ENCODE data around the gene OXSR1. TPM values are rescaled to one million over a fixed set of nuclear protein-coding genes. Genes with fewer than 3 reads are reported as not detected.

The OXSR1 gene
- total RNA-seq, 2 experiments from 2014 or later: 53.7 to 56.0 TPM

DNA sequence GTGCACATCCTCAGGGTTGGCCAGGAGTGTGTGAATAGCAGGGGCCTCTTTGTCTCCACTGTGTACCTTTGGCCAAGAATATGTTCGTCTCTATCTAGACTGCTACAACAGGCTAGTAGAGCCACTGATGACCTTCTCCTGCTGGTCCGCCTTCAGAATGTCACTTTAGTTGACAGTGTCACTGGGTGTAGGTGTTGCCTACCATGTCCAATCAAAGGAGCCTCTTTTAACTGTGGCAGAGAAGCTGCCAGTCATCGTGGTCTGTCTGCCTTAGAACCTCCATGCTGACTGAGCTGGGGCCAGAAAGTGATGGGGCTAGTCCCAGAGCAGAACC, 40.1 kb downstream of the OXSR1 start:
- H3K36me3 Mint-ChIP-seq (ENCODE audit: low read depth): peaks cover 43% of the 10 kb centered on the region
- peaks cover 64% of the 10 kb centered on the region for H3K4me1 Mint-ChIP-seq
- peak overlapping the region; percentile 64 for H3K27ac Mint-ChIP-seq
- intact Hi-C loops (cut with DNase I, micrococcal nuclease): loop anchor here in 1 of 2 experiments (2.0 kb wide), 1 partner anchor 37 kb away; no protein-coding TSS in a partner anchor
- POLR2A ChIA-PET: no interaction called here
- CTCF ChIA-PET: interaction anchor here (0.6 to 1.4 kb wide), 7 partner anchors 10 to 1348 kb away, joined by 3 to 5 read pairs (median 3); no protein-coding TSS in a partner anchor
- no peak overlapping the region for H3K4me3 Mint-ChIP-seq
- DNase-seq (peak; percentile 57), ATAC-seq (peak; percentile 87)
- H3K9me3 Mint-ChIP-seq (ENCODE audit: low read depth): no peaks in the 10 kb centered on the region
- H3K27me3 Mint-ChIP-seq: no peaks in the 10 kb centered on the region

DNA sequence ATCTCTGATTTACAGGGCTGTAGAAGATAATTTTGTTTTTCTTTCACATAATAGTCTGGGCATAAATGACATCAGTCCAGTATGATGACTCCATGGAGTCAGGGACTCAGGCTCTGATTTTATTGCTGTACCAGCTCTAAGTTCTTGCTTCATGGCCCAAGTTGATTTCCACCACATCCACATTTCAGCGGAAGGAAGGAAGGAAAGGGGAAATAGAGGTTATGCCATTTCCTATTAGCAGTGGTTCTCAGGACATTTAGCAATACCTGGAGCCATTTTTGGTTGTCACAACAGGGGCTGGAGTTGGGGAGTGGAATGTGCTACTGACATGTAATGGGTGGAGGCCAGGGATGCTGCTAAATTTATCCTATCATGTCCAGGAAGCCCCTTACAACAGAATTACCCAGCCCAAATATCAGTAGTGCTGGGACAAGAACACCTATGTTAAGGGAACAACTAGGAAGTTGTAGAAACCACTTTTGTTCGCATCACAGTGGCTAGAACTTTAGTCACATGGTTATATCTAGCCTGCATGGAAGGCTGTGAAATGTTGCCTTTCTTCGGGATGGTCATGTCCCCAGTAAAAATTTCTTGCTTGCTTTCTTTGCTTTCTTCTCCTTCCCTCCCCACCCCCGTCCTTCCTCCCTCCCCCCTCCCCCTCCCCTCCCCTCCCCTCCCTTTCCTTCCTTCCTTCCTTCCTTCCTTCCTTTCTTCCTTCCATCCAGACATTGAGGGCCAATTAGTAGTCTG, 42.1 kb downstream of the OXSR1 start:
- H3K4me1 Mint-ChIP-seq: peaks cover 72% of the 10 kb centered on the region
- DNase-seq: no peak

DNA sequence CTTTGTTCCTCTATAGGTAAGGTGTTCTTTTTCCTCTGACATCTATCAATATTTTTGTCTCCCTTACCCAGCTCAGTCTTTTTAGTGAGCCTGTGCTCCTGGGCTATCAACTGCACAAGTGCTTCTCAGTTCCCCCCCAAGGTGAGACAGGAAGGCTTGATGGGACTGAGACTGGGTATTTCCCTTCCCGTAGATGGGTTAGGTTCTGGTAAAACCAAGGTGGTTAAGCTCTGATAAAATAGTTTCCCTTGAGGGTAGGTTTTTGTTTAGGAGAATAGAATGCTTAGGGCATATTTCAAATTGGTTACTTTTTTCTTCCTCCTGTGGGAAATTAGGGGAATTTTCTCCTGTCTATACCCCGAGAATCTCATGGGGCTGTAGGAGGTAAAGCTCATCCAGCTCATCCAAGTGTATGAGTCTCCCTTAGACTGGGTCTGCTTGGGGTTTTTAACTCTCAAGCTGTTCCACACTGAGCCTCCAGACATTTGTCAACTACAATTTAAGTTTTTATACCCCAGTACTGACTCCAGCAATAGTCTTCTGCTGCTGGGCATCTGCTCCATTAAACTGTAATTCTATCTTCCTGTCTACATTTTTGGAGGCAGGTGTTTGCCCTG, 44.9 kb downstream of the OXSR1 start:
- H3K36me3 Mint-ChIP-seq (ENCODE audit: low read depth): peaks cover 30% of the 10 kb centered on the region
- CTCF ChIA-PET: interaction anchor here (1.4 to 1.5 kb wide), 2 partner anchors 16 to 47 kb away, joined by 3 read pairs; no protein-coding TSS in a partner anchor
- no peak overlapping the region for H3K4me3 Mint-ChIP-seq
- H3K4me1 Mint-ChIP-seq: peaks cover 65% of the 10 kb centered on the region
- DNase-seq (peak; percentile 14), ATAC-seq (peak; percentile 33)
- intact Hi-C loops (cut with DNase I, micrococcal nuclease): loop anchor here in 1 of 2 experiments (5.0 kb wide), 1 partner anchor 73 kb away; the partner anchor contains the start of genes ACAA1 and MYD88
- POLR2A ChIA-PET: interaction anchor here (0.7 kb wide), 2 partner anchors 30 to 88 kb away, joined by 3 to 4 read pairs; no protein-coding TSS in a partner anchor
- peak overlapping the region; percentile 29 for H3K27ac Mint-ChIP-seq
- H3K9me3 Mint-ChIP-seq (ENCODE audit: low read depth): no peaks in the 10 kb centered on the region
- no peaks in the 10 kb centered on the region for H3K27me3 Mint-ChIP-seq

More for the DNA sequence above, 42.1 kb downstream of the OXSR1 start:
- Mint-ChIP-seq H3K27me3 (no peaks in the 10 kb centered on the region), H3K9me3 (ENCODE audit: low read depth) (no peaks in the 10 kb centered on the region), H3K4me3 (no peak overlapping the region), H3K36me3 (ENCODE audit: low read depth) (peaks cover 36% of the 10 kb centered on the region), H3K27ac (no peak overlapping the region)
- intact Hi-C loops (cut with DNase I, micrococcal nuclease): no loop called here
- ChIA-PET CTCF (no interaction called here), POLR2A (no interaction called here)
- ATAC-seq: no peak

DNA sequence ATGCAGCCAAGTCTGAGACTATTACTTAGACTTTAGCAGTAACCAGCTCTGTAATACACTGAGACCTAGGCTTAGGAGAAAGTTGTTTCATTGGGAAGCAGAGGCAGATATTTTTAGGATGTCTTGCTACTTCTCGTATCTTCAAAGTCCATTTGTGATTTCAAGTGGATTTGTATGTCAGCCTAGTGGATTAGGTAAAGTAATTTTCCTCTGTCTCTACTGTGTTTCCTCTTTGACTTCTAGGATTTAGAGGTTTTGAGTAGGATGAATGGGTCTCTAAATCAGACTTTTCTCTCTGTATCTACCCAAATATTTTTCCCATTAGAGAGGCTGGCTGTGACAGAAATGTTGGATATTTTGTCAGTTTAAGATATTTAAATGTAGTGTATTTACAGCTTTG, 46.8 kb downstream of the OXSR1 start:
- intact Hi-C loops (cut with DNase I, micrococcal nuclease): loop anchor here in 1 of 2 experiments (5.0 kb wide), 1 partner anchor 75 kb away; the partner anchor contains the start of genes ACAA1 and MYD88
- Mint-ChIP-seq H3K4me3 (no peak overlapping the region), H3K4me1 (peaks cover 49% of the 10 kb centered on the region), H3K9me3 (ENCODE audit: low read depth) (no peaks in the 10 kb centered on the region), H3K36me3 (ENCODE audit: low read depth) (peaks cover 31% of the 10 kb centered on the region), H3K27me3 (no peaks in the 10 kb centered on the region), H3K27ac (no peak overlapping the region)
- CTCF ChIA-PET: interaction anchor here (1.0 kb wide), 1 partner anchor 12 kb away, joined by 3 read pairs; no protein-coding TSS in a partner anchor
- no peak for ATAC-seq
- no peak for DNase-seq
- POLR2A ChIA-PET: interaction anchor here (0.6 kb wide), 1 partner anchor 10 kb away, joined by 6 read pairs; no protein-coding TSS in a partner anchor

DNA sequence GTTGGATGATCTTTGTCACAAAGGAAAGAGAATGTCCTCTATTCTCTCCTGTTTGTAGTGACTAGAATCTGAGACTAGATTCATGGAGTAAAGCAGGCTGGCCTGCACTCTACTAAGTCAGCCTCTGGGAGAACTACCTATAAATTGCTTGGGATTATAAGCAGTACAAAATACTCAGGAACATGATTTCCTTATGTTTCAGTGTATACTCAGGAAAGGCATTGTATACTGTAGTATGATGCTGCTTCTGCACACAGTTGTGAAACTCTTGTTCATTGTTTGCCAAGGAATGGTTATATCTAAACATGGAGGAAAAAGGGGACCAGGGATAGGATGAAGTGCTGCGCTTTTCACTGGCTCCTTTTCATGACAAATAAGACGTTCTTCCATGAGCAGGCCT, 49.2 kb downstream of the OXSR1 start:
- CTCF ChIA-PET: interaction anchor here (1.1 kb wide), 1 partner anchor 359 kb away, joined by 3 read pairs; no protein-coding TSS in a partner anchor
- Mint-ChIP-seq H3K4me1 (peaks cover 37% of the 10 kb centered on the region), H3K9me3 (ENCODE audit: low read depth) (no peaks in the 10 kb centered on the region), H3K27ac (no peak overlapping the region), H3K36me3 (ENCODE audit: low read depth) (peaks cover 32% of the 10 kb centered on the region), H3K4me3 (no peak overlapping the region), H3K27me3 (no peaks in the 10 kb centered on the region)
- no peak for DNase-seq
- POLR2A ChIA-PET: no interaction called here
- intact Hi-C loops (cut with DNase I, micrococcal nuclease): loop anchor here in 1 of 2 experiments (5.0 kb wide), 1 partner anchor 77 kb away; the partner anchor contains the start of genes ACAA1 and MYD88
- no peak for ATAC-seq

DNA sequence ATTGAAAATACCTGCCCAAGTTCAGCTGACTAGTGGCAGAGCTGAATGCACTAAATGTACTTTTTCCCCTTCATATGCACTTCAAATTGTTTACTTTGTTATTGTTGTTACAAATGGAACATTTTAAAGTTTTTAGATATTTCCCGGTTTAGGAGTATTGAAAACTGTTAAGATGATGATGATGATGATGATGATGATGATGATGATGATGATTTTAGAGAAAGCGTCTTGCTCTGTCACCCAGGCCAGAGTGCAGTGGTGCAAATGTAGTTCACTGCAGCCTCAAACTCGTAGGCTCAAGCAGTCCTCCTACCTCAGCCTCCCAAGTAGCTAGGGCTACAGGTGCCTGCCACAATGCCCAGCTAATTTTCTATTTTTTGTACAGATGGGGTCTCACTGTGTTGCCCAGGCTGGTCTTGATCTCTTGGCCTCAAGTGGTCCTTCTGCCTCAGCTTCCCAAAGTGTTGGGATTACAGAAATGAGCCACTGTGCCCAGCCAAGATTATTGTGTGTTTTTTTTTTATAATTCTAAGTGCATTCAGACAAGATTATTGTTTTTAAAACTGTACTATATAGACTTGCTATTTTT, 54.4 kb downstream of the OXSR1 start:
- DNase-seq (no peak), ATAC-seq (no peak)
- Mint-ChIP-seq H3K4me3 (no peak overlapping the region), H3K4me1 (peaks cover 11% of the 10 kb centered on the region), H3K27ac (no peak overlapping the region), H3K36me3 (ENCODE audit: low read depth) (peaks cover 37% of the 10 kb centered on the region), H3K9me3 (ENCODE audit: low read depth) (no peaks in the 10 kb centered on the region), H3K27me3 (no peaks in the 10 kb centered on the region)
- intact Hi-C loops (cut with DNase I, micrococcal nuclease): no loop called here
- ChIA-PET CTCF (interaction anchor here (0.9 to 1.0 kb wide), 2 partner anchors 16 to 27 kb away, joined by 3 read pairs; no protein-coding TSS in a partner anchor), POLR2A (no interaction called here)

DNA sequence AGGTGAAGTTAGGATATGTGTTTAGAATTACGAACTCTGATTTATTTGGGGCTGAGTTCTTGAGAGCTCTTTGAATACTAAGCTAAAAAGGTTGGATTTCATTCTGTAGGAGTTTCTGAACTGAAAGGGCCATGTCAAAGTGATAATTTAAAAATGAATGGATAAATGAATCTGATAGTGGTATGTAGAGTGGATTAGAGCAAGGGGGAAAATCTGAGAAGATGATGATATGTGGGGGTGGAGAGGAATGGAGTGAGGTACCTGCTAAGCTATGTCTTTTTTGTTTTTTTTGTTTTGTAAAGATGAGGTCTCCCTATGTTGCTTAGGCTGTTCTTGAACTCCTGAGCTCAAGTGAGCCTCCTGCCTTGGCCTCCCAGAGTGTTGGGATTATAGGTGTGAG, 55.7 kb downstream of the OXSR1 start:
- POLR2A ChIA-PET: no interaction called here
- H3K9me3 Mint-ChIP-seq (ENCODE audit: low read depth): no peaks in the 10 kb centered on the region
- ATAC-seq (peak; percentile 82), DNase-seq (no peak)
- H3K4me1 Mint-ChIP-seq: peaks cover 11% of the 10 kb centered on the region
- no peaks in the 10 kb centered on the region for H3K27me3 Mint-ChIP-seq
- intact Hi-C loops (cut with DNase I, micrococcal nuclease): no loop called here
- H3K27ac Mint-ChIP-seq: no peak overlapping the region
- no peak overlapping the region for H3K4me3 Mint-ChIP-seq
- CTCF ChIA-PET: no interaction called here
- H3K36me3 Mint-ChIP-seq (ENCODE audit: low read depth): peaks cover 45% of the 10 kb centered on the region

DNA sequence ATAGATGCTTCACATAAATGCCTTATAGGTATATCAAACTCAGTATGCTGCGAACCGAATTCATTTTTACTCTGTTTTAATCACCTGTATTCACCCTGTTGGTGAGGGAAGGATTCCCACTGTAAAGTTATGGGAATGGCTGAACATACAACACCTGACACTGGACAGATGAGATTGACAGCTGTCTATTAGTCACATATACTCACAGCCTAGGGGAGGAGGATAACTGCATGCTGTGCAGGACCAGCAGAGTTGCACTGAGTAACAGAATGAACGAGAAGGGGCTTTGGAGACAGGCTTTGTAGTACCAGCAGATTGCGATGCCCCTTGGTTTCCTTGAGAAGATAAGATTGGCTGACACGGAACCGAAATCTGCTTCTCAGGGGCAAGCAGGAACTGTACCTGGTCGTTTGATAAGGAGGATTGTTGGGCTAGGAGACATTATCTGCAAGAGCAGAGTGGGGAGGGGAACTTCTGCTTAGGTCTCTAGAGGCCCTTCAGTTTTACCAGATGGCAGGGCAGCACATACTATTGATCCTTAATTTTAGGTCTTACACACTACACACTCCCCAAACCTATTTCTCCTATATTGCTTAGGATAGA, 56.8 kb downstream of the OXSR1 start:
- intact Hi-C loops (cut with DNase I, micrococcal nuclease): no loop called here
- Mint-ChIP-seq H3K9me3 (ENCODE audit: low read depth) (no peaks in the 10 kb centered on the region), H3K27me3 (no peaks in the 10 kb centered on the region), H3K4me1 (peaks cover 15% of the 10 kb centered on the region), H3K27ac (no peak overlapping the region), H3K36me3 (ENCODE audit: low read depth) (peaks cover 40% of the 10 kb centered on the region), H3K4me3 (no peak overlapping the region)
- ATAC-seq (no peak), DNase-seq (no peak)
- ChIA-PET CTCF (interaction anchor here (0.8 kb wide), 1 partner anchor 110 kb away, joined by 3 read pairs; no protein-coding TSS in a partner anchor), POLR2A (no interaction called here)

DNA sequence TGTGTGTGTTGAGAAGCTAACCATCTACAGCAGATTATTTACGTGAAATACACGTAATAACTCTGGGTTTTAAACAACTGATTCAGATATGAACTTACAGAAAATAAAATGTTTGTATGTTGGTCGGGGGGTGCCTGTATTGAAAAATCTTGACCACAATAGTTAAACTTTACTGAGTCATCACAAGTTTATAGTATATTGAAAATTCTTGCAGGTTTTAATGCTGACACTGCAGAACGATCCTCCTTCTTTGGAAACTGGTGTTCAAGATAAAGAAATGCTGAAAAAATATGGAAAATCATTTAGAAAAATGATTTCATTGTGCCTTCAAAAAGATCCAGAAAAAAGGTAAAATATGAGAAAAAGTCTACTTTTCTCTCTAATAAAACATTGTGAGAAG, 59.0 kb downstream of the OXSR1 start:
- H3K36me3 Mint-ChIP-seq (ENCODE audit: low read depth): peaks cover 39% of the 10 kb centered on the region
- no peak for ATAC-seq

DNA sequence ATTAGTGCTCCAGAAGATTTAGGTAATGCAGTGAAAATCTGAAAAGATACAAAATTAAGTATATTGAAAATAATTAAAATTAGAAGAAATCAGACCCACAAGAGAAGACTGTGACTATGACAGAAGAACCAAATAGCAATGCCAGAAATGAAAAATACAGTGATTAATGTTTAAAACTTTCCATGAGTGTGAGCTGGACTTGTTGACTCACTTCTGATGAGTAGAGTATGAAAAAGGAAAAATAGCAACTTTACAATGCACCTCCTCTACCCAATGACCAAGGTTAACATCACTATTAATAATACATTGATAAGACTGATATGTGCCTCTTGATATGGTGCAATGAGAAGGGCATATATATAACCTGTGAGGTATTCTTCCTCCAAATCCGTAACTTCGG, 60.9 kb downstream of the OXSR1 start:
- Mint-ChIP-seq H3K27me3 (no peaks in the 10 kb centered on the region), H3K9me3 (ENCODE audit: low read depth) (no peaks in the 10 kb centered on the region), H3K4me3 (no peak overlapping the region), H3K27ac (no peak overlapping the region), H3K4me1 (peaks cover 9% of the 10 kb centered on the region), H3K36me3 (ENCODE audit: low read depth) (peaks cover 55% of the 10 kb centered on the region)
- DNase-seq (no peak), ATAC-seq (peak; percentile 42)
- intact Hi-C loops (cut with DNase I, micrococcal nuclease): no loop called here
- CTCF ChIA-PET: interaction anchor here (0.5 to 0.8 kb wide), 2 partner anchors 8 to 44 kb away, joined by 3 read pairs; no protein-coding TSS in a partner anchor
- POLR2A ChIA-PET: interaction anchor here (0.6 kb wide), 1 partner anchor 41 kb away, joined by 4 read pairs; no protein-coding TSS in a partner anchor

More for the DNA sequence above, 59.0 kb downstream of the OXSR1 start:
- Mint-ChIP-seq H3K27ac (no peak overlapping the region), H3K4me1 (peaks cover 20% of the 10 kb centered on the region), H3K9me3 (ENCODE audit: low read depth) (no peaks in the 10 kb centered on the region), H3K27me3 (no peaks in the 10 kb centered on the region), H3K4me3 (no peak overlapping the region)
- intact Hi-C loops (cut with DNase I, micrococcal nuclease): no loop called here
- DNase-seq: no peak
- ChIA-PET POLR2A (no interaction called here), CTCF (interaction anchor here (0.7 to 1.6 kb wide), 2 partner anchors 13 to 712 kb away, joined by 3 read pairs; no protein-coding TSS in a partner anchor)

DNA sequence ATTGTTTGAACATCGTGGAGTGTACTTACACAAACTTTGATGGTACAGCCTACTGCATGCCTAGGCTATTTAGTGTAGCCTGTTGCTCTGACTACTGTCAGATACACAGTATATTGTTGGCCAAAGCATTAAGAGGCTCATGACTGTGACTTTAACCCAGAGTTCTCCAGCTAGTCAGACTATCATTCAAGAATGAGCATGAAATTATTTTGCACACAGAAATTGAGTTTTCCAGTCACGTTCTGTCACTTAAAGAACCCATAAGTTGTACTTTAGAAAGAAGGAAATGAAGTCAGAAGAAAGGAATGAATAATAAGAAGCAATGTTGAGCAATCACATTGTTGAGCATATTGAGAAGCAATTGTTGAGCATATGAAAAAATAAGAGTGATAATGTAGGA, 62.7 kb downstream of the OXSR1 start:
- ChIA-PET POLR2A (no interaction called here), CTCF (interaction anchor here (1.3 kb wide), 1 partner anchor 14 kb away, joined by 3 read pairs; no protein-coding TSS in a partner anchor)
- DNase-seq: no peak
- Mint-ChIP-seq H3K9me3 (ENCODE audit: low read depth) (no peaks in the 10 kb centered on the region), H3K4me1 (peaks cover 9% of the 10 kb centered on the region), H3K36me3 (ENCODE audit: low read depth) (peaks cover 54% of the 10 kb centered on the region), H3K27ac (no peak overlapping the region), H3K4me3 (no peak overlapping the region), H3K27me3 (no peaks in the 10 kb centered on the region)
- intact Hi-C loops (cut with DNase I, micrococcal nuclease): no loop called here
- ATAC-seq: peak; percentile 57
